Astrocyte (in vitro differentiated cells and primary cell): Measurements from ENCODE around the gene THAP2. TPM values are rescaled to one million over a fixed set of nuclear protein-coding genes. Genes with fewer than 3 reads are reported as not detected.

ENCODE experiments used
- DNase-seq: peaks from one replicate; pipeline ENCODE4 v3.0.0-alpha.2; 2010; ENCODE audit warnings: low read depth
- FAIRE-seq: peaks from 2 replicates; lab custom pipeline; 2011; peaks lifted over from hg19 to GRCh38; lab: Jason Lieb, UNC
- H2AFZ ChIP-seq: 2 replicates; pipeline ENCODE4 v1.6.0; 2012; ENCODE audit warnings: low read depth, low read length, inconsistent platforms
- H3K27ac ChIP-seq: 2 replicates; pipeline ENCODE4 v1.5.1; 2011; ENCODE audit warnings: low read depth, low read length, inconsistent platforms
- H3K27me3 ChIP-seq: 2 replicates; pipeline ENCODE4 v1.6.0; 2011; ENCODE audit warnings: low read length, inconsistent platforms; ENCODE audit not compliant: insufficient read depth
- H3K36me3 ChIP-seq: 2 replicates; pipeline ENCODE4 v1.5.1; 2011; ENCODE audit warnings: low read length, inconsistent platforms; ENCODE audit not compliant: insufficient read depth
- H3K4me1 ChIP-seq: 2 replicates; pipeline ENCODE4 v1.5.1; 2011; ENCODE audit warnings: low read length, inconsistent platforms; ENCODE audit not compliant: insufficient read depth
- H3K4me2 ChIP-seq: 2 replicates; pipeline ENCODE4 v1.6.0; 2012; ENCODE audit warnings: low read length, inconsistent platforms
- H3K4me3 ChIP-seq: 2 replicates; pipeline ENCODE4 v1.5.1; 2011; ENCODE audit warnings: low read depth, mild to moderate bottlenecking, low read length, inconsistent platforms; ENCODE audit not compliant: insufficient read depth
- H3K79me2 ChIP-seq: 2 replicates; pipeline ENCODE4 v1.6.0; 2012; ENCODE audit warnings: mild to moderate bottlenecking, low read length, inconsistent platforms; ENCODE audit not compliant: insufficient read depth
- H3K9ac ChIP-seq: 2 replicates; pipeline ENCODE4 v1.6.0; 2012; ENCODE audit warnings: mild to moderate bottlenecking, low read length, inconsistent platforms
- H3K9me3 ChIP-seq: 2 replicates; pipeline ENCODE4 v1.5.1; 2012; ENCODE audit warnings: low read depth, mild to moderate bottlenecking, low read length, inconsistent platforms; ENCODE audit not compliant: insufficient read depth
- H4K20me1 ChIP-seq: 2 replicates; pipeline ENCODE4 v1.6.0; 2012; ENCODE audit warnings: low read length, inconsistent platforms; ENCODE audit not compliant: insufficient read depth
- H3K27ac Mint-ChIP-seq: one replicate; pipeline ENCODE4 v1.8.0; 2021; ENCODE audit warnings: mild to moderate bottlenecking, mixed read lengths; ENCODE audit not compliant: unreplicated experiment
- H3K27me3 Mint-ChIP-seq: one replicate; pipeline ENCODE4 v1.8.0; 2021; ENCODE audit warnings: low read depth, mixed read lengths; ENCODE audit not compliant: unreplicated experiment
- H3K36me3 Mint-ChIP-seq: one replicate; pipeline ENCODE4 v1.8.0; 2021; ENCODE audit warnings: low read depth, mixed read lengths; ENCODE audit not compliant: unreplicated experiment
- H3K4me1 Mint-ChIP-seq: one replicate; pipeline ENCODE4 v1.8.0; 2021; ENCODE audit warnings: low read depth, mixed read lengths; ENCODE audit not compliant: unreplicated experiment
- H3K4me3 Mint-ChIP-seq: one replicate; pipeline ENCODE4 v1.8.0; 2021; ENCODE audit warnings: mild to moderate bottlenecking, moderate library complexity, mixed read lengths; ENCODE audit not compliant: unreplicated experiment
- H3K9me3 Mint-ChIP-seq: one replicate; pipeline ENCODE4 v1.8.0; 2021; ENCODE audit warnings: mild to moderate bottlenecking, mixed read lengths; ENCODE audit not compliant: unreplicated experiment
- CTCF ChIP-seq: IDR thresholded peaks from 2 replicates; pipeline ENCODE4 v1.5.1; 2011; ENCODE audit warnings: low read depth, mild to moderate bottlenecking, inconsistent platforms, low read length, moderate library complexity; ENCODE audit not compliant: insufficient read depth
- EZH2 ChIP-seq: IDR thresholded peaks from 2 replicates; pipeline ENCODE4 v1.6.1; 2012; ENCODE audit warnings: mild to moderate bottlenecking, low read length, inconsistent platforms; ENCODE audit not compliant: insufficient read depth
- total RNA-seq: library from RNA; stranded (reverse); gene quantifications from 2 replicates; pipeline ENCODE4 v1.2.1, GENCODE V29; 2021

The THAP2 gene
- total RNA-seq, 1 donor from 2014 or later = 6.3 TPM

GRCh38 chr12:71671311-71671710 is 7.2 kb downstream of the THAP2 start:
- TF ChIP-seq EZH2 = no peak
- TF ChIP-seq CTCF = no peak
- Histone ChIP-seq H3K27me3 (no peaks in the 10 kb centered on the region), H3K36me3 (no peaks in the 10 kb centered on the region), H3K79me2 (peaks cover under 1% of the 10 kb centered on the region), H3K4me2 (no peak overlapping the region), H3K27ac (no peak overlapping the region), H2AFZ (no peak overlapping the region), H4K20me1 (no peaks in the 10 kb centered on the region), H3K4me3 (no peak overlapping the region), H3K9ac (no peak overlapping the region), H3K4me1 (no peaks in the 10 kb centered on the region), H3K9me3 (no peaks in the 10 kb centered on the region)
- no peak overlapping the region for H3K27ac Mint-ChIP-seq
- FAIRE-seq = no peak
- no peaks in the 10 kb centered on the region for H3K36me3 Mint-ChIP-seq
- no peak for DNase-seq
- H3K4me1 Mint-ChIP-seq = no peaks in the 10 kb centered on the region
- H3K4me3 Mint-ChIP-seq = no peak overlapping the region
- H3K9me3 Mint-ChIP-seq = no peaks in the 10 kb centered on the region
- no peaks in the 10 kb centered on the region for H3K27me3 Mint-ChIP-seq

GRCh38 chr12:71671816-71672215 is 7.7 kb downstream of the THAP2 start:
- no peak overlapping the region for H3K27ac ChIP-seq
- H3K4me2 ChIP-seq = no peak overlapping the region
- H3K36me3 Mint-ChIP-seq = no peaks in the 10 kb centered on the region
- no peaks in the 10 kb centered on the region for H3K4me1 ChIP-seq
- H3K27me3 ChIP-seq = no peaks in the 10 kb centered on the region
- H3K9me3 Mint-ChIP-seq = no peaks in the 10 kb centered on the region
- no peak overlapping the region for H2AFZ ChIP-seq
- no peaks in the 10 kb centered on the region for H3K4me1 Mint-ChIP-seq
- H3K27ac Mint-ChIP-seq = no peak overlapping the region
- no peak overlapping the region for H3K9ac ChIP-seq
- no peaks in the 10 kb centered on the region for H3K36me3 ChIP-seq
- H3K9me3 ChIP-seq = no peaks in the 10 kb centered on the region
- no peak for DNase-seq
- H4K20me1 ChIP-seq = no peaks in the 10 kb centered on the region
- H3K4me3 ChIP-seq = no peak overlapping the region
- TF ChIP-seq EZH2 = no peak
- no peak for TF ChIP-seq CTCF
- no peaks in the 10 kb centered on the region for H3K27me3 Mint-ChIP-seq
- H3K4me3 Mint-ChIP-seq = no peak overlapping the region
- no peaks in the 10 kb centered on the region for H3K79me2 ChIP-seq
- FAIRE-seq = no peak

- no peaks in the 10 kb centered on the region for H3K9me3 ChIP-seq
- H3K36me3 ChIP-seq = no peaks in the 10 kb centered on the region
- Mint-ChIP-seq H3K27me3 (no peaks in the 10 kb centered on the region), H3K4me3 (no peak overlapping the region), H3K36me3 (no peaks in the 10 kb centered on the region), H3K27ac (no peak overlapping the region), H3K4me1 (peaks cover 1% of the 10 kb centered on the region), H3K9me3 (no peaks in the 10 kb centered on the region)
- H3K27me3 ChIP-seq = no peaks in the 10 kb centered on the region
- H4K20me1 ChIP-seq = no peaks in the 10 kb centered on the region
- H3K27ac ChIP-seq = no peak overlapping the region
- H2AFZ ChIP-seq = no peak overlapping the region
- H3K4me3 ChIP-seq = no peak overlapping the region
- no peak for TF ChIP-seq CTCF
- no peak for TF ChIP-seq EZH2
- peaks cover 8% of the 10 kb centered on the region for H3K4me1 ChIP-seq
- peaks cover 9% of the 10 kb centered on the region for H3K79me2 ChIP-seq
- no peak overlapping the region for H3K4me2 ChIP-seq
- no peak for DNase-seq
- H3K9ac ChIP-seq = no peak overlapping the region
- FAIRE-seq = no peak
Measured at GRCh38 chr12:71682466-71682865, 18.4 kb downstream of the THAP2 start.
